Panc1 (cell line): ENCODE measurements around the gene FES.

Experiments used
- CTCF ChIP-seq: fragments of 450-650 bp; IDR thresholded peaks from 2 replicates; pipeline ENCODE4 v1.5.1; 2017; ENCODE audit warnings: mild to moderate bottlenecking
- POLR2AphosphoS5 ChIP-seq: IDR thresholded peaks from 2 replicates; pipeline ENCODE4 v1.6.1; 2012; ENCODE audit warnings: mild to moderate bottlenecking, low read depth, low read length, moderate library complexity
- REST ChIP-seq, 2 experiments: IDR thresholded peaks; 2 replicates each; pipeline ENCODE4 v1.6.1; 2011 to 2012; ENCODE audit warnings: low read depth in 2 of 2, control low read depth in 1 of 2, low read length in 1 of 2, mild to moderate bottlenecking in 1 of 2, moderate library complexity in 1 of 2; ENCODE audit not compliant: insufficient read depth in 1 of 2
- SIN3A ChIP-seq: IDR thresholded peaks from 2 replicates; pipeline ENCODE4 v1.6.1; 2012; ENCODE audit warnings: low read depth, mild to moderate bottlenecking, low read length, moderate library complexity, borderline replicate concordance; ENCODE audit not compliant: insufficient read depth
- TCF7L2 ChIP-seq: IDR thresholded peaks from 2 replicates; pipeline ENCODE4 v1.6.1; 2011; ENCODE audit warnings: mild to moderate bottlenecking, low read depth, low read length, inconsistent platforms

- TF ChIP-seq POLR2AphosphoS5: no peak
- peak; percentile 99 for TF ChIP-seq CTCF
- TF ChIP-seq REST (IDR thresholded peaks at IDR 0.05; ENCODE audit: insufficient read depth in 1 of 2, low read depth in 2 of 2, low read length in 1 of 2): no peak
- TF ChIP-seq SIN3A: no peak
- no peak for TF ChIP-seq TCF7L2
These were observed 1.4 kb downstream of the FES start for GRCh38 chr15:90885432-90886290.
